Measurements from ENCODE around the gene KHDC1. TPM values are rescaled to one million over a fixed set of nuclear protein-coding genes. Genes with fewer than 3 reads are reported as not detected.

The KHDC1 gene
- total RNA-seq, result 1.4 and 2.1 TPM in 2 replicates

GRCh38 chr6:73262671-73263569, at the start of gene KHDC1:
Gene KHDC1 (minus strand): TSS chr6:73263196. CDS start chr6:73242517, 20,679 bp downstream.

DNA sequence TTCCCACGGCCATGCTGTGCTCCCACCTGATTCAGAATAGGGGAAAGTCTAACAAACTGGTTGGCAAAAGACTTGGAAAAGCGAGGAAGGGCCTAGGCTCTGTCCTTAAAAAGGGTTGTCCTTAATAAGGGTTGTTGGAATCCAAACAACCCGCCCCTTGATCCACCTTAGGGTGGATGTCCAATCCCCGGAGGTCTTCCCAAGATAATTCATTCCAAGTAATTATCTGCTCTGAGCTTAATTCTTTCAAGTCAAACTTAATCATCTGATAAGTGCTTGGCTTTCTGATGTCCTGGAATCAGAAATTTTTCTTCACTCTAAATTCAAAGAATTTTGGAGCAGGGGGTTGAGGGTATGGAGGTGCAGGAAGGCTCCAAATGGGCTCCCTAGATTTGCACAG, 37.6 kb downstream of the KHDC1 start, which contains the start of gene KHDC1L:
Gene KHDC1L, minus strand, starts transcription at position 101 of the 400 bp plus-strand sequence. Its CDS starts 88 bp downstream, at position 13.

Other genes with a start within 250 kb of the KHDC1 start
- not detected in 2 replicates for gene KHDC1L, start 37.7 kb downstream of the KHDC1 start, total RNA-seq
- gene DPPA5, start 91.1 kb upstream of the KHDC1 start, total RNA-seq, result not detected in 2 replicates
- not detected in 2 replicates for gene KHDC3L, start 99.5 kb upstream of the KHDC1 start, total RNA-seq
- not detected in 2 replicates for gene OOEP, start 106.7 kb upstream of the KHDC1 start, total RNA-seq
- 0.81 and 1.1 TPM in 2 replicates for gene DDX43, start 131.6 kb upstream of the KHDC1 start, total RNA-seq
- 6.0 and 6.3 TPM in 2 replicates for gene CGAS, start 189.1 kb upstream of the KHDC1 start, total RNA-seq
- gene MTO1, start 198.5 kb upstream of the KHDC1 start, total RNA-seq, result 17.3 and 28.8 TPM in 2 replicates

All from cardiac atrium fibroblast (primary cell).